HepG2 (cell line): Measurements from ENCODE around the gene LBX2. TPM values are rescaled to one million over a fixed set of nuclear protein-coding genes. Genes with fewer than 3 reads are reported as not detected.
A peak's percentile ranks its signal among the peaks of the same experiment; 100 is the strongest.

Experiments used
- CREM ChIP-seq, 2 experiments: sonication (generic) in 1 of 2; formaldehyde crosslinking in 1 of 2; IDR thresholded peaks; 2 replicates each; pipeline versions ENCODE4 v1.4.0 to v1.6.1; 2016 to 2020; ENCODE audit warnings: antibody characterized with exemption in 1 of 2, mild to moderate bottlenecking in 1 of 2, missing genetic modification reagents in 1 of 2
- ETV6 ChIP-seq: sonication (generic); formaldehyde crosslinking; conservative IDR thresholded peaks from 2 replicates; pipeline ENCODE4 v1.4.0; 2020; ENCODE audit warnings: missing genetic modification reagents
- FOXP1 ChIP-seq, 2 experiments: fragments of 450-650 bp in 1 of 2; IDR thresholded peaks; 2 replicates each; pipeline ENCODE4 v1.6.1; 2017 to 2018; ENCODE audit warnings: antibody characterized with exemption in 1 of 2
- KDM5B ChIP-seq: sonication (generic); formaldehyde crosslinking; IDR thresholded peaks from 2 replicates; pipeline ENCODE4 v1.4.0; 2020; ENCODE audit warnings: missing genetic modification reagents, mild to moderate bottlenecking, borderline replicate concordance
- TCF7 ChIP-seq: sonication (generic); IDR thresholded peaks from 2 replicates; pipeline ENCODE4 v1.6.1; 2016; ENCODE audit warnings: antibody characterized with exemption, low read depth
- ZC3H4 ChIP-seq: sonication (generic); formaldehyde crosslinking; IDR thresholded peaks from 2 replicates; pipeline ENCODE4 v1.4.0; 2020; ENCODE audit warnings: missing genetic modification reagents, borderline replicate concordance
- ZNF768 ChIP-seq: sonication (generic); formaldehyde crosslinking; IDR thresholded peaks from 2 replicates; pipeline ENCODE4 v1.4.0; 2020; ENCODE audit warnings: missing genetic modification reagents
- ZNF782 ChIP-seq: sonication (generic); formaldehyde crosslinking; IDR thresholded peaks from 2 replicates; pipeline ENCODE4 v1.4.0; 2020; ENCODE audit warnings: missing genetic modification reagents, mild to moderate bottlenecking, borderline replicate concordance
- ZNF790 ChIP-seq: sonication (generic); formaldehyde crosslinking; IDR thresholded peaks from 2 replicates; pipeline ENCODE4 v1.8.0; 2022; ENCODE audit warnings: missing genetic modification reagents, mild to moderate bottlenecking, borderline replicate concordance
- polyA plus RNA-seq, 8 experiments: library from polyadenylated mRNA; depleted of rRNA in 3 of 8; stranded (reverse) in 7 of 8; unstranded in 1 of 8; fragments of >200 nt; fragmentation: Illumina TruSeq in 4 of 8; extraction: Trizol in 4 of 8; gene quantifications; 2 replicates each; pipeline versions ENCODE4 v1.2.1 to v1.2.3, GENCODE V29; 2011 to 2016; ENCODE audit warnings: low read depth in 4 of 8, missing spikeins in 1 of 8, mixed read lengths in 1 of 8; ENCODE audit not compliant: insufficient read depth in 1 of 8
- total RNA-seq, 5 experiments: library from RNA; depleted of rRNA; stranded (reverse); fragments of >200 nt; fragmentation: Illumina TruSeq; extraction: Trizol; gene quantifications; 2 replicates each; pipeline ENCODE4 v1.2.3, GENCODE V29; 2016; ENCODE audit warnings: low read depth in 1 of 5
- TF ChIP-seq, protein P1 (sequence below): sonication (generic); formaldehyde crosslinking; IDR thresholded peaks from 2 replicates; pipeline ENCODE4 v1.9.0; 2022; ENCODE audit warnings: missing genetic modification reagents, mild to moderate bottlenecking, borderline replicate concordance
- TF ChIP-seq, protein P2 (sequence below): sonication (generic); formaldehyde crosslinking; conservative IDR thresholded peaks from 2 replicates; pipeline ENCODE4 v1.8.0; 2022; ENCODE audit warnings: low read depth, missing genetic modification reagents
- TF ChIP-seq, protein P3 (sequence below): sonication (generic); formaldehyde crosslinking; IDR thresholded peaks from 2 replicates; pipeline ENCODE4 v1.5.1; 2020; ENCODE audit warnings: mild to moderate bottlenecking, missing genetic modification reagents, borderline replicate concordance

The LBX2 gene
- total and polyA plus RNA-seq, 2 of the 13 experiments (the other 11 are each of a cell fraction or from before 2014, with no cell fraction given): 6.4 to 8.1 TPM

DNA sequence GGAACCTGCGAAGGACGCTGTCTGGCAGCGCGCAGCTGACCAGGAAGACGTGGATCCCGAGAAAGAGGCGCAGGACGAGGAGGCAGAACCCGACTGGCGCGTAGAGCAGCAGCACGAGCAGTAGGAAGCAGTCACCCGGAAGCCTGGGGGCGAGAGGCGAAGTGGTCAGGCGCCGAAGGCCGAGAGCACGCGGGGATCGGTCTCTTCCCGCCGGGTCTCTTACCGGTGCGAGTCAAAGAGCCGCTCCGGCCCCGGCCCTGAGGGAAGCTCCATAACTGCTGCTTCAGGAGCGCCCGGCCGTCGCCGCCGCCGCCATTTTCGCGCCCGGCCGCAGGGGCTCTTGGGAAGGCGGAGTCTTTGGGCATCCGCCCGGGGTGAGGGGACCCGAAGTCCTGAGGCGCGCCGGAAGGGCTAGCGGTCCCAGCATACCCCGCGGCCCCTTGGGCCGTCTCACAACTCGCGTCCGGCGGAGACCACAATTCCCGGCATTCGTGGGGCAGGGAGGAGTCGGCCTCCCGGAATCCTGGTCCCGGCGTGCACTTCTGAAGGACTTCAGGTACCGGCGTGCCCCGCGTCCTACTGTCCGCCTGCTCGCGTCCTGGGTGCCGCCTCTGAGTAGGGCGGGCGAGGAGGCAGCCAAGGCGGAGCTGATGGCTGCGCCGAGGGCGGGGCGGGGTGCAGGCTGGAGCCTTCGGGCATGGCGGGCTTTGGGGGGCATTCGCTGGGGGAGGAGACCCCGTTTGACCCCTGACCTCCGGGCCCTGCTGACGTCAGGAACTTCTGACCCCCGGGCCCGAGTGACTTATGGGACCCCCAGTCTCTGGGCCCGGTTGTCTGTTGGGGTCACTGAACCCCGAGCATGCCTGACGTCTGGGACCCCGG, 30.2 kb upstream of the LBX2 start, which contains the start of the genes AUP1 and HTRA2 (continued):
- TF ChIP-seq, protein P1, sequence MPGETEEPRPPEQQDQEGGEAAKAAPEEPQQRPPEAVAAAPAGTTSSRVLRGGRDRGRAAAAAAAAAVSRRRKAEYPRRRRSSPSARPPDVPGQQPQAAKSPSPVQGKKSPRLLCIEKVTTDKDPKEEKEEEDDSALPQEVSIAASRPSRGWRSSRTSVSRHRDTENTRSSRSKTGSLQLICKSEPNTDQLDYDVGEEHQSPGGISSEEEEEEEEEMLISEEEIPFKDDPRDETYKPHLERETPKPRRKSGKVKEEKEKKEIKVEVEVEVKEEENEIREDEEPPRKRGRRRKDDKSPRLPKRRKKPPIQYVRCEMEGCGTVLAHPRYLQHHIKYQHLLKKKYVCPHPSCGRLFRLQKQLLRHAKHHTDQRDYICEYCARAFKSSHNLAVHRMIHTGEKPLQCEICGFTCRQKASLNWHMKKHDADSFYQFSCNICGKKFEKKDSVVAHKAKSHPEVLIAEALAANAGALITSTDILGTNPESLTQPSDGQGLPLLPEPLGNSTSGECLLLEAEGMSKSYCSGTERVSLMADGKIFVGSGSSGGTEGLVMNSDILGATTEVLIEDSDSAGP (CRISPR knock-in tag): peak; percentile 91; the same call in 1 of the 2 replicates
- TF ChIP-seq KDM5B (CRISPR knock-in tag) (peak; percentile 80; the same call in 1 of the 2 replicates), FOXP1 (IDR thresholded peaks at IDR 0.05) (no peak), FOXP1 (CRISPR knock-in tag; IDR thresholded peaks at IDR 0.05) (no peak), ZNF768 (CRISPR knock-in tag) (peak; percentile 54; the same call in 1 of the 2 replicates), ZC3H4 (CRISPR knock-in tag) (0 out of 2 replicates have a peak, but pooled peaks have one; percentile 3), TCF7 (peak; percentile 47; the same call in 1 of the 2 replicates), ZNF782 (CRISPR knock-in tag) (peak; percentile 71; the same call in 1 of the 2 replicates), CREM (IDR thresholded peaks at IDR 0.05) (peak; percentile 98), CREM (CRISPR knock-in tag; IDR thresholded peaks at IDR 0.05) (no peak), ETV6 (CRISPR knock-in tag) (peak; percentile 93; the same call in 1 of the 2 replicates), ZNF790 (CRISPR knock-in tag) (peak; percentile 66; the same call in 1 of the 2 replicates)
- TF ChIP-seq, protein P2, sequence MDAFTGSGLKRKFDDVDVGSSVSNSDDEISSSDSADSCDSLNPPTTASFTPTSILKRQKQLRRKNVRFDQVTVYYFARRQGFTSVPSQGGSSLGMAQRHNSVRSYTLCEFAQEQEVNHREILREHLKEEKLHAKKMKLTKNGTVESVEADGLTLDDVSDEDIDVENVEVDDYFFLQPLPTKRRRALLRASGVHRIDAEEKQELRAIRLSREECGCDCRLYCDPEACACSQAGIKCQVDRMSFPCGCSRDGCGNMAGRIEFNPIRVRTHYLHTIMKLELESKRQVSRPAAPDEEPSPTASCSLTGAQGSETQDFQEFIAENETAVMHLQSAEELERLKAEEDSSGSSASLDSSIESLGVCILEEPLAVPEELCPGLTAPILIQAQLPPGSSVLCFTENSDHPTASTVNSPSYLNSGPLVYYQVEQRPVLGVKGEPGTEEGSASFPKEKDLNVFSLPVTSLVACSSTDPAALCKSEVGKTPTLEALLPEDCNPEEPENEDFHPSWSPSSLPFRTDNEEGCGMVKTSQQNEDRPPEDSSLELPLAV (CRISPR knock-in tag): no peak
- TF ChIP-seq, protein P3, sequence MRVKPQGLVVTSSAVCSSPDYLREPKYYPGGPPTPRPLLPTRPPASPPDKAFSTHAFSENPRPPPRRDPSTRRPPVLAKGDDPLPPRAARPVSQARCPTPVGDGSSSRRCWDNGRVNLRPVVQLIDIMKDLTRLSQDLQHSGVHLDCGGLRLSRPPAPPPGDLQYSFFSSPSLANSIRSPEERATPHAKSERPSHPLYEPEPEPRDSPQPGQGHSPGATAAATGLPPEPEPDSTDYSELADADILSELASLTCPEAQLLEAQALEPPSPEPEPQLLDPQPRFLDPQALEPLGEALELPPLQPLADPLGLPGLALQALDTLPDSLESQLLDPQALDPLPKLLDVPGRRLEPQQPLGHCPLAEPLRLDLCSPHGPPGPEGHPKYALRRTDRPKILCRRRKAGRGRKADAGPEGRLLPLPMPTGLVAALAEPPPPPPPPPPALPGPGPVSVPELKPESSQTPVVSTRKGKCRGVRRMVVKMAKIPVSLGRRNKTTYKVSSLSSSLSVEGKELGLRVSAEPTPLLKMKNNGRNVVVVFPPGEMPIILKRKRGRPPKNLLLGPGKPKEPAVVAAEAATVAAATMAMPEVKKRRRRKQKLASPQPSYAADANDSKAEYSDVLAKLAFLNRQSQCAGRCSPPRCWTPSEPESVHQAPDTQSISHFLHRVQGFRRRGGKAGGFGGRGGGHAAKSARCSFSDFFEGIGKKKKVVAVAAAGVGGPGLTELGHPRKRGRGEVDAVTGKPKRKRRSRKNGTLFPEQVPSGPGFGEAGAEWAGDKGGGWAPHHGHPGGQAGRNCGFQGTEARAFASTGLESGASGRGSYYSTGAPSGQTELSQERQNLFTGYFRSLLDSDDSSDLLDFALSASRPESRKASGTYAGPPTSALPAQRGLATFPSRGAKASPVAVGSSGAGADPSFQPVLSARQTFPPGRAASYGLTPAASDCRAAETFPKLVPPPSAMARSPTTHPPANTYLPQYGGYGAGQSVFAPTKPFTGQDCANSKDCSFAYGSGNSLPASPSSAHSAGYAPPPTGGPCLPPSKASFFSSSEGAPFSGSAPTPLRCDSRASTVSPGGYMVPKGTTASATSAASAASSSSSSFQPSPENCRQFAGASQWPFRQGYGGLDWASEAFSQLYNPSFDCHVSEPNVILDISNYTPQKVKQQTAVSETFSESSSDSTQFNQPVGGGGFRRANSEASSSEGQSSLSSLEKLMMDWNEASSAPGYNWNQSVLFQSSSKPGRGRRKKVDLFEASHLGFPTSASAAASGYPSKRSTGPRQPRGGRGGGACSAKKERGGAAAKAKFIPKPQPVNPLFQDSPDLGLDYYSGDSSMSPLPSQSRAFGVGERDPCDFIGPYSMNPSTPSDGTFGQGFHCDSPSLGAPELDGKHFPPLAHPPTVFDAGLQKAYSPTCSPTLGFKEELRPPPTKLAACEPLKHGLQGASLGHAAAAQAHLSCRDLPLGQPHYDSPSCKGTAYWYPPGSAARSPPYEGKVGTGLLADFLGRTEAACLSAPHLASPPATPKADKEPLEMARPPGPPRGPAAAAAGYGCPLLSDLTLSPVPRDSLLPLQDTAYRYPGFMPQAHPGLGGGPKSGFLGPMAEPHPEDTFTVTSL (CRISPR knock-in tag): 0 out of 2 replicates have a peak, but pooled peaks have one; percentile 15
